Stimulated activated CD4-positive, alpha-beta T cell treated with anti-CD3 and anti-CD28 coated beads, TNF-alpha, amount 100 ng/mL, for 4 hours (primary cell): Measurements from ENCODE around the gene PTPRK.

Experiments used
- DNase-seq, 3 experiments: peaks; one replicate each; pipeline ENCODE4 v3.0.0-alpha.2; 2020; ENCODE audit warnings: low read depth in 3 of 3

PTPRK gene

DNA sequence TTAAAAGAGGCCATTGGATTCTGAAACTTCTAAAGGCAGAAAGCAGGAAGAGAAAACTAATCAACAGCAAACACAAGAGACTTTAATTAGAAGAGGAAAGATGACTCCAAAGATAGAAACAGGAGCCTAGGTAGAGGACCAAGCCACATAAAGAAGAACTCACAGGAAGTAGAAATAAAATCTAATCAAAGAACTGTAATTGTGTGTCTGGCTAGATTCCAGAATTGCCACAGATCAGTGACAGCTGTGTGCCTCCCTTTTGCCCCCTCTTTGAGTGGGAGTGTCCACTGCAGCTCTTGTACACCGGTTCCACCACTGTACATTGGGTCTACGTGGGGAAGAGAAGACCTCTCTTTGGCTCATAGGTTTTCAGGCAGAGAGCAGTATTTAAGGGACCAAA, 597.3 kb downstream of the PTPRK start:
- no peak for DNase-seq

DNA sequence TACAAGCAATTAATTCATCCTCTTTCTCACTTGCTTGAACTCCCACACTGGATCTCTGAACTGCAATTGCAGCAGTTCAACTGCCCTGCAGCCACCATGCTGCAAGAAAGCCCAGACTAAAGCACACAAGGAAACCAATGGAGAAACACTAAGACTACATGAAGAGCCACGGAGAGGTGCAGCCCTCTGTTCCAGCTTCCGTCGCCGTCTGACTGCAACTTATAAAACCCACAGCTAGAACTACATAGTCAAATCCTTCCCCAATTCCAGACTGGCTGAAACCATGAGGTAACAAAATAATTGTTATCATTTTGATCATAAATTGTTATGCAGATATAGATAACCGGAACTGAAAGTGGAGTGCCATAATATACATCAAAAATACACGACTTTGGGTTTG, 598.4 kb downstream of the PTPRK start:
- no peak for DNase-seq

- no peak for DNase-seq
Measured at GRCh38 chr6:127920804-127921203, 599.6 kb downstream of the PTPRK start.
